Lower leg skin (tissue), 3 donors: ENCODE measurements around the gene ENOX1.

Experiments used
- POLR2A ChIP-seq, 2 donors: fragments of 450-650 bp; IDR thresholded peaks; one replicate each; pipeline ENCODE4 v1.6.1; 2016 to 2017; ENCODE audit warnings: antibody characterized with exemption in 2 of 2, mild to moderate bottlenecking in 1 of 2, moderate library complexity in 1 of 2
- TF ChIP-seq, protein P1 (sequence below), 3 donors: fragments of 450-650 bp; IDR thresholded peaks; one replicate each; pipeline ENCODE4 v1.5.1; 2016; ENCODE audit warnings: antibody characterized with exemption in 3 of 3, mild to moderate bottlenecking in 3 of 3, moderate library complexity in 2 of 3

DNA sequence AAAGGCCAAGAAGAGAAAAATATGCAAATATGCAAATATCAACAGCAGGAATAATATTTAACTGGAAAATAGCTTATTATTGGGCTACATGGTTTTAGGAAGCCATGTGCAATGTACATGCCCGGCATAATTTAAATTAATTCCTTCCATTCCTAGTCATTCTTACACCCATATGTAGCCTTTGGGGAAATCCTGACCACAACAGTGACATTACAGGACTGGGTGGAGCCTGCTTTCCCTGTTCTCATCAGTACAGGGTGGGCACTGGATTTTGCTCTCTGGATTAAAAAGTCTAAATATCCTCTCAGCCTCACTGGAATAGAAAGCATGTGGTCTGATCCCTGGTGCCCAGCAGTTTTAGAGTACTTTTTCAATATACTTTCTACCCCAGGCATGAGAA, 565.2 kb downstream of the ENOX1 start:
- no peak for TF ChIP-seq POLR2A (IDR thresholded peaks at IDR 0.05)
- TF ChIP-seq, protein P1, sequence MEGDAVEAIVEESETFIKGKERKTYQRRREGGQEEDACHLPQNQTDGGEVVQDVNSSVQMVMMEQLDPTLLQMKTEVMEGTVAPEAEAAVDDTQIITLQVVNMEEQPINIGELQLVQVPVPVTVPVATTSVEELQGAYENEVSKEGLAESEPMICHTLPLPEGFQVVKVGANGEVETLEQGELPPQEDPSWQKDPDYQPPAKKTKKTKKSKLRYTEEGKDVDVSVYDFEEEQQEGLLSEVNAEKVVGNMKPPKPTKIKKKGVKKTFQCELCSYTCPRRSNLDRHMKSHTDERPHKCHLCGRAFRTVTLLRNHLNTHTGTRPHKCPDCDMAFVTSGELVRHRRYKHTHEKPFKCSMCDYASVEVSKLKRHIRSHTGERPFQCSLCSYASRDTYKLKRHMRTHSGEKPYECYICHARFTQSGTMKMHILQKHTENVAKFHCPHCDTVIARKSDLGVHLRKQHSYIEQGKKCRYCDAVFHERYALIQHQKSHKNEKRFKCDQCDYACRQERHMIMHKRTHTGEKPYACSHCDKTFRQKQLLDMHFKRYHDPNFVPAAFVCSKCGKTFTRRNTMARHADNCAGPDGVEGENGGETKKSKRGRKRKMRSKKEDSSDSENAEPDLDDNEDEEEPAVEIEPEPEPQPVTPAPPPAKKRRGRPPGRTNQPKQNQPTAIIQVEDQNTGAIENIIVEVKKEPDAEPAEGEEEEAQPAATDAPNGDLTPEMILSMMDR (IDR thresholded peaks at IDR 0.05): no peak
